AG10803 (cell line): ENCODE data around the gene TP63.
A peak's percentile ranks its signal among the peaks of the same experiment; 100 is the strongest.

Source experiments
- DNase-seq: peaks from one replicate; pipeline ENCODE4 v3.0.0; 2010; ENCODE audit warnings: low read depth
- H3K4me3 ChIP-seq: 2 replicates; pipeline ENCODE4 v1.5.1; 2011; ENCODE audit warnings: mild to moderate bottlenecking, low read length, control low read depth
- TF ChIP-seq, protein P1 (sequence below): conservative IDR thresholded peaks from 2 replicates; pipeline ENCODE4 v1.5.1; 2011; ENCODE audit warnings: mild to moderate bottlenecking, low read length, control low read depth, inconsistent platforms

Gene TP63

DNA sequence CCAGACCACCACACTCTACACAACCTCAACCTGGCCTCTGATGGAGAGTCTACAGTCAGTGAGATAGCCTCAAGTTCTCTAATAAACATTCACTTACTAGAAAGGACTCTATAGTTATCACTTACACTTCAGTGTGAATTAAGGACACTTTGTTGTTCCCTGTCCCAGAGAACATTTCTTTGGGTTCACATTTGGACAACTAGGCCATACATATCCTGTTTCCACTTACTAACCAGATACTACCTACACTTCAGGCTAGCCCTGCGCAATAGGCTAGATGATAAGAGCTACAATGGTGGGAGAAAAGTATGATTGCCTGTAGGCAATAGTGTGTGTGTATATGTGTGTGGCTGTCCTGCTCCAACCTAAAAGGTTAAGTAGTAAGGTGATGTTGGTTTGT lies 72.7 kb downstream of the TP63 start:
- H3K4me3 ChIP-seq = no peak overlapping the region
- TF ChIP-seq, protein P1, sequence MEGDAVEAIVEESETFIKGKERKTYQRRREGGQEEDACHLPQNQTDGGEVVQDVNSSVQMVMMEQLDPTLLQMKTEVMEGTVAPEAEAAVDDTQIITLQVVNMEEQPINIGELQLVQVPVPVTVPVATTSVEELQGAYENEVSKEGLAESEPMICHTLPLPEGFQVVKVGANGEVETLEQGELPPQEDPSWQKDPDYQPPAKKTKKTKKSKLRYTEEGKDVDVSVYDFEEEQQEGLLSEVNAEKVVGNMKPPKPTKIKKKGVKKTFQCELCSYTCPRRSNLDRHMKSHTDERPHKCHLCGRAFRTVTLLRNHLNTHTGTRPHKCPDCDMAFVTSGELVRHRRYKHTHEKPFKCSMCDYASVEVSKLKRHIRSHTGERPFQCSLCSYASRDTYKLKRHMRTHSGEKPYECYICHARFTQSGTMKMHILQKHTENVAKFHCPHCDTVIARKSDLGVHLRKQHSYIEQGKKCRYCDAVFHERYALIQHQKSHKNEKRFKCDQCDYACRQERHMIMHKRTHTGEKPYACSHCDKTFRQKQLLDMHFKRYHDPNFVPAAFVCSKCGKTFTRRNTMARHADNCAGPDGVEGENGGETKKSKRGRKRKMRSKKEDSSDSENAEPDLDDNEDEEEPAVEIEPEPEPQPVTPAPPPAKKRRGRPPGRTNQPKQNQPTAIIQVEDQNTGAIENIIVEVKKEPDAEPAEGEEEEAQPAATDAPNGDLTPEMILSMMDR = no peak
- DNase-seq = no peak

DNA sequence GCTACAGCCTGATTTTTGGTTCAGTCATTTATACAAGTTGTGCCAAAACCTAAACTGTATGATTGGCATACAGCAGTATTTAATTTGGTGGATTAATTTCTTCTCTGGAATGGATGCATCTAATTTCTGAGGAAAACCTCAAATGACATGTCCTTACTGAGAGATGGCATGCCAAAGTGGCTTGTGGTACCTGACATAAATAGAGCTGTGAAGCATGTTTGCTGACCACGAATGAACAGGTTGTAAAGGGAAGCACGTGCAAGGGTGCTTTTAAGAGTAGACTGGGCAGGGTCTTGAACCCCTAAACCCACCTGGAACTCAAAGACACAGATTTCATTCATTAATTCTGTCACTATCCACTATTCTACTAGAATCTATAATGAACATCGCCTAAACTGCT lies 77.2 kb downstream of the TP63 start:
- H3K4me3 ChIP-seq = no peak overlapping the region
- TF ChIP-seq, protein P1 = no peak
- DNase-seq = no peak

DNA sequence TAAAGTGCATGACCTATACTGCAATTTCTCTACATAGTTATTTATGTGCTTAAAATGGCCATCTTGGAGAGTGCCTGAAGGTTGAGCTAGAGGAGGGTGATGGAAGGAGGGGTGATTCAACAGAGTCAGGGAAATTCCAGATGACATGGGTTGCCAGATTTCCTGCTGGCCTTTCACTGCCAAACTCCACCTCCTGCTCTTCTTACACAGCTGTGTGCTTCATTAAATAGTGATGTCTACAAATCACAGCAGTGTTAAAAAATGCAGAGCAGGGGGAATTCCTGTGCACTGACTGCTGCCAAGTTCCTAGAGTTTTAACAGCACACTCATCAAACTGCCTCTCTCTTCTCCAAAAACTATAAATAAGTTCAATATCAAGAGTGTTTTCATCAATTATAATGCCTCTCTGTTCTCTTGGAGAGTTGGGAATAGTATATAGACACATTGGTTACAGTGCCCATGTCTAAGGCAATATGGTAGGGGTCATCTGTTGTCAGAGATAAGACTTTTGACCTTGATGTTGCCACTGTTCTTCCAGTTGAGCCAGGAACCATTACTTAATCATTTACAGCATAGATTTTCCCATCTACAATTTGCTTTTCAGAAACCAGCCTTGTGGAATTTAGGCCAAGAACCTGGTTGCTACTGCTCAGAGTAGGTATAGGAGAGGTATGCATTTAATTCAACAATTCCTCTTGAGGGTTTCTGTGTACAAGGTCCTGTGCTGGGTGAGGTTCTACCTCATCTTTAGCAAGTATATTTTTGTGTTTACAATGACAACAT lies 79.6 kb downstream of the TP63 start:
- TF ChIP-seq, protein P1 = no peak
- DNase-seq = peak; percentile 98
- no peak overlapping the region for H3K4me3 ChIP-seq

DNA sequence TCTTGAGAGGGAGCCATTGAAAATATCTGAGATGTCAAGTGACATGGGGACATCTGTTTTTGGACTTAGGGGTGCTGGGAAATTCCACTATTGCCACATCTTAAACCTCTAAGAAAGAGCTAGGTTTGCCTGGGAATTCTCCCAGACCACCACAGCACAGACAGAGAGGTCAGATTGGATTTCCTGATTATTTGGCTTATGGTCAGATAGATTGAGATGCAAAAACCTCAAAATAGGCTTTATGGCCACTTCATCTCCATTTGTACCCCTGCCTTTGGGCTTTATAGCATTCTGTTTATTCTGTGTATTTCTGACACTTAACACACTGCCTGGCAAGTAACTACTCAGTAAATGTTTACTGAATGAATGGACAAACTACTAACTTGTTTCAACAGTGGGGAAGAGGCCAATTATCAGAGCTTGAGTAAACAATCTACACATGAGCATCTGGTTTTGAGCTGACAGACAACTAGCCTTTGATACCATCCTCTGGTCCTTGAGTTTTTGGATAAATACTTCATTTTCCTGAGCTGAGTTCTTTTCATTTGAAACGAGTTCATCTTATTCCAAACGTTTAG lies 81.8 kb downstream of the TP63 start:
- peak; percentile 47 for DNase-seq
- no peak overlapping the region for H3K4me3 ChIP-seq
- TF ChIP-seq, protein P1 = no peak

DNA sequence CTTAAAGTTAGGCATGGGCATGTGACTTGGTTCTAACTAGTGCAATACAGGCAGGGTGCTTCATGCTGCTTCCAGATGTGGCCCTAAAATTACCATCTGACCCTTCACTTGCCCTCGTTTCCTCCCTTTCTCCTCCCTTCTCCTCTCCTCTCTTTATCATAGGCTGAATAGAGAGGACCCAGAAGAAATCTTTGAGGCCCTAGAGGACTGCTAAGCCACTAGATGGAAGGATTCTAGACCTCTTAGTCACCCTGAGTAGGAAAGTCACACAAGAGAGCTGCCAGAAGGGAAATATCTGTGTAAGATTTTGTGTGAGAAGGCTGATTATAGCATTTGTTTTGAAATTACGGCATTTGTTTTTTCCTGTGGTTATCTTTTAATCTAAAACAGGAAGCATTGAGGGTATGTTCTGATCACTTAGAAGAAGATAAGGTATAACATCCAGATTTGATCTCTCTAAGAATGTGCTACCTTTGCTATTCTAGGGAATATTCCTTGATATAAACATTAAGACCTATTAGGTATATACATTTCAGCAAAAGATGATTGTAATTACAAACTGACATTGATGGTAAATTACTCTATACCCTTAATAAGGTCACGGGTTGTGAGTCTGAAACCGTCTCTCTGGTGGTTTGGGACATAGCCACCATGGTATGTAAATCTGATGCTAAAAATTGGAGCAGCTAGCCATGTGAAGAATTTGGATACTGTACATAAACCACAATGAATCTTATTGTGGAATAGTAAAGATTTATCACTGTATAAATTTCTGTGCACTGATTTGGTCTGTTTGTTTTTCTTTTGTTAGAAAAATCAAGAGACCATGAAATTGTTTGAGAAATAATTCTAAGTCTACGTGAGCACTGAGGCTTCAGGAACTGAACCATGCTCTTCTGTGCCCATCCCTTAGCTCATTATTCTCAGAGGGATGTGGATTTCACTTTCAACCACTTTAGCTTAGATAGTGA lies 84.1 kb downstream of the TP63 start:
- peak; percentile 88 for DNase-seq
- TF ChIP-seq, protein P1 = no peak; the same call in 1 of the 2 replicates
- H3K4me3 ChIP-seq = no peak overlapping the region

DNA sequence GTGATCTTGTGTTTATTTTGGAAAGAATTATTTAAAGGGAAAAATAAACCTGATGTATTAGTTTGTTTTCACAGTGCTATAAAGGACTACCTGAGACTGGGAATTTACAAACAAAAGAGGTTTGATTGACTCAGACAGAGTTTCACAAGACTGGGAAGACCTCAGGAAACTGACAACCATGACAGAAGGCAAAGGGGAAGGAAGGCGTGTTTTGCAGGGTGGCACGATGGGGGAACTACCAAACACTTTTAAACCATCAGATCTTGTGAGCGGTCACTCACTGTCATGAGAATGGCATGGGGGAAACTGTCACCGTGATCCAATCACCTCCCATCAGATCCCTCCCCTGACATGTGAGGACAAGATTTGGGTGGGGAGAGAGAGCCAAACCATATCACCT lies 87.0 kb downstream of the TP63 start:
- TF ChIP-seq, protein P1 = no peak
- H3K4me3 ChIP-seq = no peak overlapping the region
- DNase-seq = no peak
